H1 (cell line): Measurements from ENCODE around the gene ZNF260.

Experiments used
- ATF2 ChIP-seq: IDR thresholded peaks from 2 replicates; pipeline ENCODE4 v1.6.1; 2012; ENCODE audit warnings: low read length, inconsistent platforms
- CBX5 ChIP-seq: fragments of 300-800, 300-1000 bp; sonication (generic); IDR thresholded peaks from 2 replicates; pipeline ENCODE4 v1.7.1; 2016; ENCODE audit warnings: antibody characterized with exemption, low read length, low read depth
- CHD2 ChIP-seq: IDR thresholded peaks from 2 replicates; pipeline ENCODE4 v1.6.1; 2012; ENCODE audit warnings: low read length, improper control_type of control experiment
- CTCF ChIP-seq, 3 experiments: IDR thresholded peaks; 1 replicate in 2 of 3; 2 replicates in 1 of 3; pipeline versions ENCODE4 v1.5.1 to v1.6.1; 2011; ENCODE audit warnings: low read length in 3 of 3, mild to moderate bottlenecking in 3 of 3, inconsistent platforms in 2 of 3, low read depth in 1 of 3, moderate library complexity in 1 of 3; ENCODE audit not compliant: insufficient read depth in 1 of 3; ENCODE audit errors: control extremely low read depth in 1 of 3
- GTF2F1 ChIP-seq: IDR thresholded peaks from 2 replicates; pipeline ENCODE4 v1.6.1; 2012; ENCODE audit warnings: low read depth, low read length, improper control_type of control experiment, borderline replicate concordance
- POLR2A ChIP-seq, 2 experiments: IDR thresholded peaks; 1 replicate in 1 of 2; 2 replicates in 1 of 2; pipeline ENCODE4 v1.6.1; 2011; ENCODE audit warnings: low read depth in 2 of 2, low read length in 2 of 2, mild to moderate bottlenecking in 2 of 2; ENCODE audit errors: control extremely low read depth in 1 of 2
- RAD21 ChIP-seq, 2 experiments: IDR thresholded peaks in 1 of 2; conservative IDR thresholded peaks in 1 of 2; 2 replicates each; pipeline ENCODE4 v1.6.1; 2011; ENCODE audit warnings: low read depth in 2 of 2, low read length in 2 of 2, improper control_type of control experiment in 1 of 2, inconsistent platforms in 1 of 2, mild to moderate bottlenecking in 1 of 2, moderate library complexity in 1 of 2
- RFX5 ChIP-seq: IDR thresholded peaks from 2 replicates; pipeline ENCODE4 v1.6.1; 2011; ENCODE audit warnings: low read depth, low read length, improper control_type of control experiment, borderline replicate concordance
- RNF2 ChIP-seq: fragments of 200-900, 300-1000 bp; sonication (generic); IDR thresholded peaks from 2 replicates; pipeline ENCODE4 v1.7.1; 2016; ENCODE audit warnings: borderline replicate concordance, low read depth, mild to moderate bottlenecking, antibody characterized with exemption, low read length; ENCODE audit not compliant: poor library complexity, severe bottlenecking; ENCODE audit errors: missing control alignments
- SP1 ChIP-seq: IDR thresholded peaks from 2 replicates; pipeline ENCODE4 v1.6.1; 2011; ENCODE audit warnings: low read depth, low read length

GRCh38 chr19:36483653-36484052 lies 44.4 kb downstream of the ZNF260 start:
- no peak for TF ChIP-seq CBX5
- no peak for TF ChIP-seq POLR2A (IDR thresholded peaks at IDR 0.05; ENCODE audit: control extremely low read depth in 1 of 2, low read depth in 2 of 2, low read length in 2 of 2)
- TF ChIP-seq RNF2, result no peak
- TF ChIP-seq RAD21 (IDR thresholded peaks at IDR 0.05 in 1 of 2, conservative IDR thresholded peaks at IDR 0.05 in 1 of 2; ENCODE audit: low read depth in 2 of 2, low read length in 2 of 2), result no peak
- no peak for TF ChIP-seq CTCF (IDR thresholded peaks at IDR 0.05; ENCODE audit: control extremely low read depth in 1 of 3, insufficient read depth in 1 of 3, low read depth in 1 of 3, low read length in 3 of 3)
- no peak for TF ChIP-seq ATF2
- no peak for TF ChIP-seq CHD2
- TF ChIP-seq SP1, result no peak
- no peak for TF ChIP-seq RFX5
- no peak for TF ChIP-seq GTF2F1
